Erythroblast (primary cell): ENCODE data around the gene POLN.

ENCODE experiments used
- GATA1 ChIP-seq: IDR thresholded peaks from 2 replicates; pipeline ENCODE4 v1.6.1; 2011; ENCODE audit warnings: low read depth, mild to moderate bottlenecking, control low read depth, low read length, moderate library complexity
- POLR2A ChIP-seq: IDR thresholded peaks from 2 replicates; pipeline ENCODE4 v1.6.1; 2011; ENCODE audit warnings: mild to moderate bottlenecking, low read length

- TF ChIP-seq POLR2A (no peak), GATA1 (no peak)
These were observed 167.3 kb downstream of the POLN start for GRCh38 chr4:2074588-2074987.
